Vagina (tissue), 2 donors: ENCODE measurements around the gene PCP4.

Experiments used
- POLR2A ChIP-seq, 2 donors: fragments of 450-650 bp; IDR thresholded peaks; one replicate each; pipeline ENCODE4 v1.6.1; 2017; ENCODE audit warnings: antibody characterized with exemption in 2 of 2, mild to moderate bottlenecking in 2 of 2, moderate library complexity in 2 of 2
- POLR2AphosphoS5 ChIP-seq, 2 donors: sonication (generic); formaldehyde crosslinking; IDR thresholded peaks; one replicate each; pipeline ENCODE4 v1.9.0; 2017; ENCODE audit warnings: antibody characterized with exemption in 2 of 2, mild to moderate bottlenecking in 2 of 2, low read depth in 1 of 2; ENCODE audit not compliant: insufficient read depth in 1 of 2
- TF ChIP-seq, protein P1 (sequence below), 3 experiments: fragments of 450-650 bp in 2 of 3; fragments of 200-600 bp in 1 of 3; sonication (generic) in 1 of 3; IDR thresholded peaks; one replicate each; pipeline ENCODE4 v1.5.1; 2017 to 2019; ENCODE audit warnings: antibody characterized with exemption in 3 of 3, mild to moderate bottlenecking in 2 of 3, moderate library complexity in 2 of 3

DNA sequence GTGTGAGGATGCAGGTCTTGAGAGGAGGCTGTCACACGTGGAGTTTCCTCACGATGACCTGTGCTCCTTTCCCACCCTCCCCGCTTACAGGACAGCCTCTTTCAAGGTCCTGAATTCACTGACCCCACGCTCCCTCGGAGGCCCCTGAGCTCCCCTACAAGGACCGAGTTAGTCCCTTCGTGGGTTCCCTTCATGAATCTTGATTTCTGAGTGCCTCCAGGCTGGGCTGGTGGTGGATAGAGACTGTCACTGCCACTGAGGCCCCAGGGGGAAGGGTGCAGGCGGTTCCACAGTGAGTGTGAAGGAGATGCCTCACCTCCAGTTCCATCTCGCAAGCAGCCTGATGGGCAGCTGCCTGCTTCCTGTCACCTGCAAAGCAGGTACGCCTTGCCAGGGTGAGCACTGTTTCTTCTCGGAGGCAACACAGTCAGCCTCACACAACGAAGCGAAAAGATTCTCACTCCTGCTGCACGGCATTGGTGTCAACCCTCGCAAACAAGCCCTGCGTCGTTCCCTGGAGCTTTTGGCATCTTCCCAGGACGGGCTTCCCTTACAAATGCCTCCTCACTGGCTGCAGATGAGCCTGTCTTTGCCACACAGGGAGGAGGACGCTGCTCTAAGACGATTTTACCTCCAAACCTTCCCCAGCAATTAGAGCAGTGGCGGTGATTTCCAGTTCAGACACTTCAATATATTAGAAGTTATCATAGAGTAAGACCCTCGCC, 26.7 kb upstream of the PCP4 start:
- TF ChIP-seq, protein P1, sequence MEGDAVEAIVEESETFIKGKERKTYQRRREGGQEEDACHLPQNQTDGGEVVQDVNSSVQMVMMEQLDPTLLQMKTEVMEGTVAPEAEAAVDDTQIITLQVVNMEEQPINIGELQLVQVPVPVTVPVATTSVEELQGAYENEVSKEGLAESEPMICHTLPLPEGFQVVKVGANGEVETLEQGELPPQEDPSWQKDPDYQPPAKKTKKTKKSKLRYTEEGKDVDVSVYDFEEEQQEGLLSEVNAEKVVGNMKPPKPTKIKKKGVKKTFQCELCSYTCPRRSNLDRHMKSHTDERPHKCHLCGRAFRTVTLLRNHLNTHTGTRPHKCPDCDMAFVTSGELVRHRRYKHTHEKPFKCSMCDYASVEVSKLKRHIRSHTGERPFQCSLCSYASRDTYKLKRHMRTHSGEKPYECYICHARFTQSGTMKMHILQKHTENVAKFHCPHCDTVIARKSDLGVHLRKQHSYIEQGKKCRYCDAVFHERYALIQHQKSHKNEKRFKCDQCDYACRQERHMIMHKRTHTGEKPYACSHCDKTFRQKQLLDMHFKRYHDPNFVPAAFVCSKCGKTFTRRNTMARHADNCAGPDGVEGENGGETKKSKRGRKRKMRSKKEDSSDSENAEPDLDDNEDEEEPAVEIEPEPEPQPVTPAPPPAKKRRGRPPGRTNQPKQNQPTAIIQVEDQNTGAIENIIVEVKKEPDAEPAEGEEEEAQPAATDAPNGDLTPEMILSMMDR (IDR thresholded peaks at IDR 0.05), result no peak
- TF ChIP-seq POLR2A (IDR thresholded peaks at IDR 0.05) (no peak), POLR2AphosphoS5 (IDR thresholded peaks at IDR 0.05; ENCODE audit: insufficient read depth in 1 of 2, low read depth in 1 of 2) (no peak)
